SKM-1 (cell line): ENCODE measurements around the gene RASSF5.

Source experiments
- DNase-seq: peaks from one replicate; lab custom pipeline; 2025; ENCODE audit not compliant: unreplicated experiment; lab: John Stamatoyannopoulos, UW

The RASSF5 gene

DNA sequence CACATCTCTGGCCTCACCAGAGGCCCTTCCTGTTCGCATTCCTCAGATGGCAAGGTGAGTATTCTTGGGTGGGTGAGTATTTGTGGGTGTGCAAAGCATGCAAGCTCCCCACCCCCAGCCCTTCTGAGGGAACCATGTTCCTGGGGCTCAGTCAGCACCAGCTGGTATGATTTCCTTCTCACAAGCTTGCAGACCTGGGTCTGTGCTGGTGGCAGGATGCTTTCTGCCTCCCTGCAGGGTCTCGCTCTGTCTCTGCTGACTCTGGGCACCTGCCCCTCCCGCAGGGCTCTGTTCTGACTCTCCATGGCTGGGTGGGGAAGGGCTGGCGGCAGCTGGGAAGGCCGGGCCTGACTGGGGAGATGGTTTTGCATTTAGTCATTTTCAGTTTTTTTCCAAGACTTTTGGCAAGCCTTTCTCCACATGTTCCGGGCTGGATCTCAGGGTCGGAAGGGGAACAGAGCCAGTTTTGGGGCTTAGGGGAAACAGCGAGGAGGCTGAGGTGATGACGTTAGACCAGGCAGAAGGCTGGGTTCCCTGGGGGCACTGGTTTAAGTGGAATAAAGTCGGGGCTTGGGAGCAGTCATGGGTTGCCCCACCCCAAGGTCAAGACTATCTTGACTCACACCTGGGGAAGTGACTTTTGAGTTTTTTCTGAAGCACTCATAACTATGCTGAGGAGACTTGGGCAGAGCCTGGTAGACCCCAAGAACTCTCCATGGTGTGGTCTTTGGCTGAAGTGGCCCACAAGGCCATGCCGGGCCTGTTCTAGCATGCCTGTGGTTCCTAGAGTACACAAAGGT lies 6.2 kb downstream of the RASSF5 start:
- DNase-seq, result no peak

DNA sequence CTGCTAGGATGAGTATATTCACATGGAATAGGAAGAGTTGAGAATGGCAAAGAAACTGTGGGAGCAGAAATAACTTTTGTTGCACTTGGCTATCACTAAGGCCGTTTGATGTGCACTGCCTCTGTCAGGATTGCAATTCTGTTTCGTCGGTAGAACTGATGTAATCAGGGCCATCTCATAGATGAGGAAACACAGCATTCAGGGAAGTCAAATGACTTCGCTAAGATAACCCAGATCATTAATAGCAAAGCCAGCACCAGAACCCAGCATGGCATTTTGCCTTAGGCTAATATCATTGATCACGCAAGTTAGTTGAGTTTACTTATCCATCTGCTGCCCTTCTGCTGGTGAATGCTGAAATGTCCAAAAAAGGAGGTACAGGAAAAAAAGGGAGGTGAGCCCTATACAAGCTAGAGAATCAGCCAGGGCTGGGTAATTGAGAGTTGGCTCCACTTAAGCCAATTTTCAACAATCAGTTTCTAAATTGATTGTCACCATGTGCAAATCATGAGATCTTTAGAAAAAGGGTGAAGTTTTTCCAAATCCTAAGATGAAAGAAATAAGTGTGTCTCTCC lies 7.6 kb downstream of the RASSF5 start:
- peak; percentile 70 for DNase-seq

DNA sequence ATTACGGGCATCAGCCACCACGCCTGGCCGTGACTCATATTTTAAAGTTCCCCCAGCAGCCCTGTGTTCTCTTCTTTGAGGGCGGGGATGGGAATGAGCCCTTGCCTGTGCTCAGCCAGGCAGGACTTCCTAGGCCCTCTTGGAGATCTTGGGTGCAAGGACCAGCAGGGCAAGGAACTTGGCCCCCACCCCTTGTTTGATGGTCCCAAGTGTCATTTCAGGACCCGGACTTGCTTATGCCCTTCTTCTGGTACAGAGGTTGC lies 9.3 kb downstream of the RASSF5 start:
- DNase-seq, result no peak

DNA sequence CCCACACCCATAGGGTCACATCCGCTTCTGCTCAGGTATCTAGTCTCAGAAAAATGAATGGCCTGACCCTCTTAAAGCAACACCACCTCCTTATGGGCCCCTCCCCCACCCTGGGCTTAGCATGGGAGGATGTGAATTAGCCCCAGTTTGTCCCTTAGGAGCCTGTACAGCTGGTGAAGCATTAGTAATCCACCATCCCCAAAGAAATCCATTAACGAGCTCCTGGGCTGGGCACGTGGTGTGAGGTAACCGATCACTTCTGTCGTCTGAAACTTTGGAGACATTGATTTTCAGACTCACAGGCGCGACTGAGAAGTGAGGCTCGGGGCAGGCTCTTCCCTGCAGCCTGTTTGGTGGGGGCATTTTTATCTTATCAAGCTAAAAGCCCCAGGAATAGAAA lies 10.5 kb downstream of the RASSF5 start:
- no peak for DNase-seq

DNA sequence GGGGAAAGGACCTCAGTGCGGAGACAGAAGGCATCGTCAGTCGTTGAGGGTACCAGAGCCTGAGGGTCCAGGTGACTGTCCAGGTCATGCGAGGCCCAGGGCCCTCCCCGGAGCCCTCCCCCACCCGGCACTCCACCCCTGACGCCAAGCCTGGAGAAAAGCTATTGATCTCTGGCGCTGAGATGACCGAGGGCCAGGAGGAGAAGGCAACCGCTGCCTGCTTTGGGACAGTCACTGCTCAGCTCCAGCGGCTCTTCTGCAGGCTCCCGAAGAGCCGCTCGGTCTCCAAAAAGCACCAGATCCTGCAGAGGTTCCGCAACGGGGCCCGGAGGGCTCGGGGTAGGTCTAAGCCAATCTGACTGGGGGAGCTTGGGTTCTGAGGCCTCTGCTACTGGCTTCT lies 10.9 kb downstream of the RASSF5 start:
- DNase-seq, result no peak

DNA sequence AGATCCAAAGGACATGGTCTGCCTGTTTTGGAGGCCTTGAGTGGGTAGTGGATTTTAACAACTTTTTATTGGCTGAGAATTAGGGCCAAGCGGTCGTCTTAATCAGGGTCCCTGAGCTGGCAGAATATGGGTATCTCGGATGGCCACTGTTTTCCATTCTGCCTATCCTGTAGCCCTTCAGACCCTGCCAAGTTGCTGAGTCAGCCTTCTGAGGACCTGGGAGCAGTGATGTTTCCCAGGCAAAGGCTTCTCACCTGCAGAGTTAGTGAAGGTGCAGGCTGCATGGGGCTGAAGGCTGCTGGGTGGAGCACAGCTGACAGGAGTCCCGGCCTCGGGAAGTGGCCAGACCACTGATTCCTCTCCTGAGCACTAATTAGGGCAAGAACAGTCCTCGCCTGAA lies 11.4 kb downstream of the RASSF5 start:
- DNase-seq, result no peak

DNA sequence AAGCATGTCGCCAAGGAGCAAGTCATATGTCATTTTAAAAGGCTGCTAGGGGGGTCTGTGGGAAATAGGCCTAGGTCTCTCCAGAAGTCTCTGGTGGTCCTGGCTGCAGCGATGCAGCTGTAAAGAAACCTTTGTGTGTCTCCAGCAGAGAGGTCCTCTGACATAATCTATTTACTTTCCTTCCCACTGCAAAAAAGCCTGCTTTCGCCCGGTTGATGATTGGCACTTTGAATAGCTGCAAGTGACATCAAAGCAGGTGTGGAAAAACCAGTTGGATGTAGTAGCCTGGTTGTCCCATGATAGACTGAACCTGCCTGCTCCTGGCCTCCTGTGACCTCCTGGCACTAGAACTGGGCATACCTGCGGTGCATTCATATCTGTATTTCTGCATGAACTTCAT lies 13.8 kb downstream of the RASSF5 start:
- DNase-seq, result no peak

DNA sequence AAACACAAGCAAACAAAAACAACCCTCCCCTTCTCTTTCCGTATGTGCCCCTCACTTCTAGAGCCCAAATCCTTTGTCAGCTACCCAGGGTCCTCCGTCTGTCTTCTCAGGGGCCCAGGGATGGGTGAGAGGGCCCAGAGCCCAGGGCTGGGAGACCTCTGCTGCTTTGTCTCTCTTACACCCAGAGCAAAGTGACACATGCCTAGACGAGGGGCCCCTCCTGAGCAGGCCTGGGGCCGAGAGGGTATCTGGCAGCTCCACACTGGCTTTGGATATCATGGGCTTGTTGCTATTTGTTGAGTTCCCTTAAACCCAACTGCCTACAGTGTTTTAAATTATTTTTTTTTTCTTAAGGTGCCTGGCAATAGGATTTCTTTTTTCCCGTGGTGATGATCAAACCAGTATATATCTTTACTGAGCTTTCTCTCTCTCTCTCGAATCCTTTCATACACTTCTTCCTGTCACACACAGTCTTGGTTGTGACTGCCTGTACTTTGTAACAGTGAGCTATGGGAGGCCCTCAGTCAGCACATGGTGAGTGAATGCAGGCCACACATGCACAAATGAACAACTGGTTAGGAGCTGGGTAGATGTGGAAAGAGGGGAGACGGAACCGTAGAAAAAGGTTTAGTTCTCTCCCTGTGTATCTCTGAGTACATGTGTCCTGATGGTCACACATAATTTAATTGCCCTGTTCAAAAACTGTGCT lies 14.5 kb downstream of the RASSF5 start:
- DNase-seq, result no peak

DNA sequence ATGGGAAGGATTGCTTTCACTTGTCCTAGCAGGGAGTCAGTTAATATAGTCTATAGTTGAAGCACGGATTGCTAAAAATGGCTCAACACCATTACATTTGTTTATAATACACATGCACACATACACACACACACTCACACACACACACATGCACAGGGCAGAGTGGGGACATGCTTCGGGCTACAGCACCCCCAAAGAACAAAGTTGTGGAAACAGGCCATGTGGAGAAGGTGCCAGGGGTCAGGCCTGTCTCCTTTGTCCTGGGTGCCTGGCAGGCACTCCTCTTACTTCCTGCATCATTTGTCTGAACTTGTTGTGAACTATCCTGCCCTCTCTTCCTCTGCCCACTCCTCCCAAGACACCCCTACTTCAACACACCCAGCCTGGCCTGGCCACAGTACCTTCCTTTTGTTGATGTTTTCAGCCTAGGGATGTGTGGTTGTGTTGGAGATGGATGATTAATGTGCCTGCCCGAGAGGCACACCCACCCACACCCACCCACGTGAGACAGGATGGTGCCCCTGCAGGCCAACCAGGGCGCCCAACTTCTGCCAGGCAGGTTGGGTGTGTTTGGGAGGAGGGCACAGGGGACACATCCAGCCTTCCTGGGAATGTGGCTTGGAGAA lies 17.5 kb downstream of the RASSF5 start:
- no peak for DNase-seq

DNA sequence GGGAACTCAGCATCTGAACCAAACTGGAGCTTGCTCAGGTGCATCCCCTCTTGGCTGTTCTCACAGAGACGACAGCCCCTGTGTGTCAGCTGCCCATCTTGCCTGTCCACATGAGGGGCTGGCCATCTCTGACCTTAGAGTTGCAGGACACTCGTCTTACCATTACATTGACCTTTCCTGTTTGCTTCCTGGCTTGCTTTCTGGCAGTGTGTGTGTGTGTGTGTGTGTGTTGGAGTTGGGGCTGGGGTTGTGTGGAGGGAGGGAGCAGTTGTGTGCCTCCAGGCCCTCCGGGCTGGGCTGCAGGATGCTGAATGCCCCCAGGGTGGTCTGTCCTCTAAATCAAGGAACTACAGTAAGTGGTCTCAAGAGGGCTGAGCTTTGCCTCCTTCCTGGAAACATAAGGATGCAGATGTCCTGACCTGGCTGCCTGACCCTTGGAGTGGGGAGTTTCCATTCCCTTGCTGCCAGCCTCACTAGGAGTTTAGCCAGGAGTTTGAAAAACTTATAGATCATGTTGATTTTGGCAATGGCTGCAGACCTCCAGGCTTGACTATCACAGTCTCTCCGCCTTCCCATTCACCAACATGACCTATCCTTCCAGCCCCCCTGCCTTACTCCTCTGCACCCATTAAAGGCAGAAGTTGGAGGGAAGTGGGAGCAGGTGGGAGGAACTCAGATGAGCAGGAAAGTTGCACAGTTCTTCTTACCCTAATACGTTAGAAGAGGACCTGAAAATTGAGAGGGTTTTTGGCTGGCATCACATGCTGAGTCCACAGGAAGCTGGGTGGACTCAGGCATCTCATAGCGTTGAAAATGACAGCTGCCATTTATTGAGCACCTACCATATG lies 19.0 kb downstream of the RASSF5 start:
- DNase-seq, result no peak

DNA sequence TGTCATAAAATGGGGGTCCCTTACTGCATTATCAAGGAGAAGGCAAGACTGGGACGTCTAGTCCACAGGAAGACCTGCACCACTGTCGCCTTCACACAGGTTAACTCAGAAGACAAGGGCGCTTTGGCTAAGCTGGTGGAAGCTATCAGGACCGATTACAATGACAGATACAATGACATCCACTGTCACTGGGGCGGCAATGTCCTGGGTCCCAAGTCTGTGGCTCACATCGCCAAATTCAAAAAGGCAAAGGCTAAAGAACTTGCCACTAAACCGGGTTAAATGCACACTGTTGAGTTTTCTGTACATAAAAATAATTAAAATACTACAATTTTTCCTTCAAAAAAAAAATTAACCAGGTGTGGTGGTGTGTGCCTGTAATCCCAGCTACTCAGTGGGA lies 22.1 kb downstream of the RASSF5 start:
- no peak for DNase-seq

DNA sequence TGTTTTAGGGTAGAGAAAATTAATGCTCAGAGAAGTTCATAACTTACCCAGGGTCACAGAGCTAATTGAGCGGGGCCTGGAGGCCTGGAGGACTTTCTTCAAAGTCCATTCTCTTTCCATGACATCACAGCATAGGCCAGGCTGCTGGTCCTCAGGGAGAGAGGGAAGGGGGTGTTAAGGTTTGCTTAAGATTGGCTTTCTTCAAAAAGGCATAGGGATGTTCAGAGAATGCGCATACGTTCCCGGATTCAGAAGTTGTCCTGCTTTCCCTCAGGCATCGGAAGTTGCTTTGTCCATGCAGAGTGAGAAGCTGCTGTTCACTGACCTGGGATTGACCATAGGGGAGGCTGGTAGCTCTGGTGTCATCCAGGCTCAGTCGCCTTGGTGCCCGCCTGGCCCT lies 25.0 kb downstream of the RASSF5 start:
- no peak for DNase-seq

DNA sequence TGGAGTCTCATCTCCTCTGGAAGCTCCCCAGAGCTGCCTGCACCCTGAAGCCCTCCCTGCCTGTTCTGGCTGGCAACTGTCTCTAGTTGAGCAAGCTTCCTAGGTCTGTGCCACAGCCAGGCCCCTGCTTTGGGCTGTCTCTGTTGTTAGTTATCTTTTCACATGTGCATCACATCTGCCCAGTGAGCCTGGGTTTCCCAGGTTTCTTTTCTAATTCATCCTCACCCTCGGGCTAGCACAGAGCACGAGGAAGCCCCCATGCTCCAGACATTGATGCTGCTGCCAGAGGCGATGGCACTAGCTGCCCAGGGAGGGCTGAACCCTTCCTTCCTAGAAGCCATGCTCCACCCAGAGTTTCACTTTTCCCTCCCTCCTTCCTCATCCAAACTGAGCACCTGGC lies 27.2 kb downstream of the RASSF5 start:
- no peak for DNase-seq

DNA sequence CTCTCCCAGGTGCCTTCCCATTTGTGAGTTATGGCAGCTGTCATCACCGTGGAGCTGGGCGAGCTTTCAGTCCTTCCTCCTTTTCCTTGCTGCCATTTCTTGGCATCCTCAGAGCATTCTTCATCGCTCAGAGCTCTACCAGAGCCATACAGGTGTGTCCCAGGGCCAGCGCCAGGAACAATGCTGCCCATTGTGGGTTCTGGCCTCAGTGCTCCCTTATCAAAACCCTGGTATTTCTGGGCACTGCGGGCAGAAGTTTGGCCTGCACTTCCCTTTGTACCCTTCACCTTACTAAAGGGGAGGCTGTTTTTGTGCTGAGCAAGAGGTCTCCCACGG lies 28.5 kb downstream of the RASSF5 start:
- DNase-seq, result no peak

DNA sequence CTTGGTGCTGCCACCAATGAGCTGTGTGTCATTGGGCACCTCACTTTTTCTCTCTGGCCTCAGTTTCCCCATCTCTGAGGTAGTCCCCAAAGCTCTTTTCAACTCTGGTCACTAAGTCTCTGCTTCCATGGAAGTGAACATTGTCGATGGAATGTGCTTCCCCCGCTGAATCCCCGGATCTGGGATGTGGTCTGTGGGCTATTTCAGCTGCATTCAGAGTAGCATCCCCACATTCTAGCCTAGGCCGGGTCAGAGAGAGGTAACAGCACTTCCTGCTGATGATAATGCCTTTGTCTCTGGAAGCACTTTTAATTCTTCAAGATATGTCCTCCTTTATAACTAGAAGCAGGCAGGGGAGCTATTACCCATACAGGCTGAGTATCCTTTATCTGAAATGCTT lies 29.8 kb downstream of the RASSF5 start:
- DNase-seq, result no peak

DNA sequence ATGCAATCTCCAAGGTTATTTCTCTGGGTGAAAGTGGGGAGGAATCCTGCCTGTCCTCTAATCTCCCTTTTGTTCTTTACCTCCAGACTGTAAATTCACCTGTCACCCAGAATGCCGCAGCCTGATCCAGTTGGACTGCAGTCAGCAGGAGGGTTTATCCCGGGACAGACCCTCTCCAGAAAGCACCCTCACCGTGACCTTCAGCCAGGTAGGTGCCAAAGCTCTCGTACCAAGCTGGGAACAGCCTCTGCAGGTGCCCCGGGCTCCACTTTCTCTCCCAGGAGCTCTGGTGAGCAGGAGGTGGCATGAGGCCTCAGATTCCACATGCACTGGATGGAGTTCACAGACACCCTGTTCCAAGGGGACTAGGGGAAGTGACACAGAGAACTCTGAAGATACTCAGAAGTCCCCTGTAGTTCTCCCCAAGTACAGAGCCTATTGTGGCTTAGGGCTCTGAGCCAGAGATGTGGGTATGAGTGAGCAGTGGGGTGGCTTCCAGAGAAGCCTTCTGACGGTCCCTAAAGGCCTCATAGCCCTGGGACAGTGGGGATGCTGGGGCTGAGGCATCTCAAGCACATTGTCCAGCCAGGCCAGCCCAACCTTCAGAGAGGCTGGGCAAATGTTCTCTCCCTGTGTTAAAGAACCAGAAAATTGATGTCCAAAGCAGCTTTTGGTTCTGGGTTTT lies 30.9 kb downstream of the RASSF5 start:
- no peak for DNase-seq

DNA sequence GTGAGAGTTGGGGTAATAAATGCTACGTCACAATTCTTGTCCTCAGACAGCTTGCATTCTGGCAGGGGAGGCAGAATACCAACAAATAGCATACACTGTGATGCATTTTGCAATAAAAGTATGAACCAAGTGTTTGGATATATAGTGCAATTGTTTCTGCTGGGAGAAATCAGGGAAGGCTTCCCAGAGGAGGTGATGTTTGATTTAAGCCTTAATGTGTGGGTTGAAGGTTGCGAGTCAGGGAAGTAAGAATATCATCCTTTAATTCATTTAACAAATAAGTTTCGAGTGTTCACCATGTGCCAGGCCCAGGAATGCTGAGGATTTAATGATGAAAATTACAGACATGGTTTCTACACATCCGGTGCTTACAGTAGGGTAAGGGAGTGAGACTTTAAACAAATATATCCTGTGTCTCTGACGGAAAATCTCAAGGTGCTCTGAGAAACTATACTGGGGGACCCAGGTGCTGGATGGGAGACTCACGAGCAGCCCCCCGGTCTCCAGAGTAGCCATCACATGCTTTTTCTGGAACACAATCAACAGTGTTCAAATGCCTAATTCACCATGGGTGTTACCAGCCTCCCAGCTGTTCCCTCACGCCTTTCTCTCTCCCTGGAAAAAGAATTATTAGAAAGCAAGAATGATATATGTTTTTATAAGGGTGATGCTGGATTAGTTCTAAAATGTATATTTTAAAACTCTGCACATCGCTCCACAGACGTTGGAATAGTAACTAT lies 31.7 kb downstream of the RASSF5 start:
- DNase-seq, result no peak

DNA sequence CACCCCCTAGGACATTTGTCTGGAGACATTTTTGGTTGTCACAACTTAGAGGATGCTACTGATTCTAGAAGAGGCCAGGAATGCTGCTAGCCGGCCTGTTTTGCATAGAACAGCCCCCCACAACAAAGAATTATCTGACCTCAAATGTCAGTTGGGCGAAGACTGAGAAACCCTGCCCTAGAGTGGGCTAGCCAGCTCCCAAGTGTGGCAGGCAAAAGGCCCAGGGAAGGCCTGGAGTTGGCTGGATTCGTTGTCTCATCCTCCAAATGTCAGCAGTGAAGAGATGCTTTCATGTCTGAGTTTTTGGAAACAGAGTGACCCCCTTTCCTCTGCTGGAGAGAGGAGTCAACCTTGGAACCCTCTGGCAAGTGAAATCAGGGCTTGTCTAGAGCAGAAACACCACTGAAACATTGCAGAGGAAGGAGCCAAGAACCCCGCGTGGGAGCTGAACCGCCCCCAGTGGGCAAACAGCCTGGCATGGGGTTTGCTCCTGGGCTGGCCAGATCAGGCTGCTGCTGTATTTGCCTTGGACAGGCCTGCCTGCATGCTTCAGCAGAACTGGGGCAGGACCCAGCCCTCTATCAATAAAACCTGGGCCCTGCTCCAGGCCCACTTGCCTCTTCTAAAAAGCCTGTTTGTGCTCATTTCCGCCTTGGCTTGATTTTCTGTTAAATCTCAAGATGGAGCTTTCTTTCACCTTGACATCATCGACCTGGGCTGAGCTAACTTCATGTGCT lies 32.9 kb downstream of the RASSF5 start:
- no peak for DNase-seq

DNA sequence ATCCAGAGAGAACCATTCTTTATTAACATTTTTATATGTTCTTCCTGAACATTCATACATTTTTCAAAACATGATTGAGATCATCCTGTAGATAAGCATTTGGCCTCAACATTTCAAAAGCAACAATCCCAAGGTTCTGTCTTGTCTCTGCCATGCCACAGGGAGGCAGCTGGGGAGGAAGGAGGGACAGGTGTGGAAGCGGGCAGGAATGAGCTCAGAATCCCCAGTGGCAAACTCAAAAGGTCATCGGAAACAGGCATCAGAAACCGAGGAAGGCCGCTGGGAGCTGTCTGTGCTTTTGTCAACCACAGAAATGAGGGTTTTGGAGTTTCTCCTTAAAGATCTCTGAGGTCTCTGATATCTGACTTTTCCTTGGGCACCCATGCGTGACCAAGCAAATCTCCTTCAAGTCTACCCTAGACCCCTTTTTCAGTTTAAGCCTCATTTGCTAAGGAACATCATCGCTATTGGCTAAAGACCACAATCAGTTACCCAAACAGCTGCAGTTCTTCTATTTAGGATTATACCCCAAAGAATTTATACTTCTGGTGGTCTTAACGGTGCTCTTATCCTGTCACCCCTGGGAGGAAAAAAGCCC lies 34.0 kb downstream of the RASSF5 start:
- no peak for DNase-seq
